HG03045 (cell line): Measurements from ENCODE around the gene KLK13.

ENCODE experiments used
- ATAC-seq: cut with Tn5 transposase; IDR thresholded peaks from one replicate; pipeline ENCODE4 v1.9.1; 2021; ENCODE audit warnings: mild to moderate bottlenecking, moderate library complexity; ENCODE audit not compliant: unreplicated experiment

Gene KLK13

GRCh38 chr19:51065221-51065960, 499 bp upstream of the KLK13 start:
- no peak for ATAC-seq

- ATAC-seq = no peak
Measured at GRCh38 chr19:51063664-51064063, 1.2 kb downstream of the KLK13 start.

- ATAC-seq = no peak
Measured at GRCh38 chr19:51060973-51061372, 3.9 kb downstream of the KLK13 start.

- no peak for ATAC-seq
Measured at GRCh38 chr19:51060336-51060735, 4.6 kb downstream of the KLK13 start.

GRCh38 chr19:51059715-51060114, 5.2 kb downstream of the KLK13 start:
- ATAC-seq = no peak

GRCh38 chr19:51055866-51056265, 9.0 kb downstream of the KLK13 start:
- no peak for ATAC-seq

DNA sequence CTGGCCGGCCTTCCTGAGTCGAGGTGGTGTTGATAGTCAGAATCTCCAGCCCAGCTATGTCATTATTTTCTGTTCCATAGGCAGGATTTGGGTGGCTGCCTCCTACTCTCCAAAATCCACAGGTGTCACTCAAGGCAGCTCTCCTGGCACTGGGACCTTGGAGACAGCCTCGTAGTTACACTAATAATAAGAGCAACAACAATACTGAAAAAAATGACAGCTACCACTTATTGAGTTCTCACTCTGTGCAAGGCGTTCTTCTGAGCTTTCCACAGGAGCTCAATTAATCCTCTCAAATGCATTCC, 17.9 kb downstream of the KLK13 start:
- ATAC-seq = no peak

DNA sequence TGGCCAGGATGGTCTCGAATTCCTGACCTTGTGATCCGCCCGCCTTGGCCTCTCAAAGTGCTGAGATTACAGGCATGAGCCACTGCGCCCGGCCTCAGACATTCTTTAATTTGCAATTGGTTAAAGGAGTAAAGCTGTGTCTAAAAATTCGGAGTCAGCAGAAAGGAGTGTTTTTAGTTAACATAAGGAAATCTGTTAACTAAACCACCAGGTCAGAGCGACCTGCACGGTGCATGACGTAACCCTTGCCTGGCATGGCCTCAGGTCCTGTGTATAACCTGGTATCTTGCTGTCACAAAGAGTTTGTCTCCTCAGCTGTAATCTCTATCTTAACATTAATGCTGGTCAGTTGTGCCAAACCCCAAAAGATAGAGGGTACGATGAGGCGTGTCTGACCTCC, 20.6 kb downstream of the KLK13 start:
- ATAC-seq = no peak

GRCh38 chr19:51043497-51043896, 21.4 kb downstream of the KLK13 start:
- no peak for ATAC-seq

DNA sequence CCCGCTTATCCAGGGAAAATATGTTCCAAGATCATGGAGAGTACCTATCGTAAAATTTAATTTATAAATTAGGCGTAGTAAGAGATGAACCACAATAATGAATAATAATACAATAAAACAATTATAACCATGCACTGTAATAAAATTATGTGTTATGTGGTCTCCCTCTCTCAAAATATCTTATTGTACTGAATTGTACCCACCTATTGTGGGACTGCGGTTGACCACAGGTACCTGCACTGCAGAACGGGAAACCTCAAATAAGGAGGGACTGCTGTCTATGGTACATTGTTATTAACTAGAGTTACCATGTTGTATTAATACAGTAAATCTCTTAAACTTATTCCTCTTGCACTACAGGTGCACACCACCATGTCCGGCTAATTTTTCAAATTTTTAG, 24.7 kb downstream of the KLK13 start:
- no peak for ATAC-seq

GRCh38 chr19:51036519-51036918, 28.4 kb downstream of the KLK13 start:
- ATAC-seq = no peak

- no peak for ATAC-seq
Measured at GRCh38 chr19:51034704-51035103, 30.2 kb downstream of the KLK13 start, which contains the start of gene KLK12. Gene KLK12 (minus strand): TSS chr19:51035002. CDS start chr19:51034621, 381 bp downstream.

GRCh38 chr19:51031880-51032225, 33.0 kb downstream of the KLK13 start:
- no peak for ATAC-seq

GRCh38 chr19:51031220-51031879, 33.5 kb downstream of the KLK13 start:
- ATAC-seq = no peak

DNA sequence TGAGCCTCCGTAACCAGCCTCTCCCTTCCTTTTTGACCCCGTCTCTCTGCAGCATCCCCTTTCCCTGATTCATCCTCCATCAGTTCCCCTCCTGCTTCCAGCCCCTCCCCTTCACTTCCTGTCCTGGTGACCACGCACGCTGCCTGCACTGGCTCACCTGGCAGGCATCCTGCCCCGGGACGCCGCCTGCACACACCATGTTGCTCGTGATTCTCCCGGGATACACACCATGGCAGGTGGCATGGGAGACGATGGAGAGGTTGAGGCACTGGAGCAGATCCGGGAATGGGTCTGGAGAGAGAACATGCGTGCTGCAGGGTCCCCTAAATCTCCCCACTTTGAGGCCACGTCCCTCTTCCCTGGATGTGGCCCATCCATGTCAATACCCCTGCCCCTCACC, 34.3 kb downstream of the KLK13 start:
- ATAC-seq = no peak

DNA sequence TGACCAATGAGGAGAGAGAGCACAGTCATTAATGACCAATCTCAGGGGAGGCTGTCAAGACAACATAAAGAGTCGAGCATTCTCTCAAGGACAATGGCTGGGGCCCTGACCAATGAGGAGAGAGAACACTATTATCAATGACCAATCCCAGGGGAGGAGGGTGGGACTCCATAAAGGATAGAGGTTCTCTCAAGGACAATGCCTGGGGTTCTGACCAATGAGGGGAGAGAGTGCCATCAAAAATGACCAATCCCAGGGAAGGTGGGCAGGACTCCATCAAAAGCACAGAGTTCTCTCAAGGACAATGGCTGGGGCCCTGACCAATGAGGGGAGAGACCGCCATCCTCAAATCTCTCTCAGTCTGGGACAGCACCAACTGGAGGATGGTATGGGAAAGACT, 35.2 kb downstream of the KLK13 start:
- no peak for ATAC-seq

DNA sequence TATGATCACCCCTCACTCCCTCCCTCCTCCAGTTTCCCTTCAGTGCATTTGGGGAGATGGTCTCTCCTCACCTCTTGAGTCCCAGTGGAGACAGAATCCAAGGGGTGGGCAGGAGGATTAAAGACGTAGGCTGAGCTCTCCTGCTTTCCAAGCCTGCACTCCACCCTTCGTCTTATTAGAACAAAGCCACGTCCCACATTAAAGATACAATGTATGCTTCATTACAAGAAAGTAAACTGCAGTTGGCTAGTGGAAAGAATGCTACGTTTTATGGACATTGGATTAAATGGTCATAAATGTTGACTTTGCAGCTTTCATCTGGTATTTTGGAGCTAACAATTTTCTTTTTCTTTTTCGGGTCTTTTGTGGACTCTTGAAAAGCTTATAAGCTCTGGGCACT, 37.0 kb downstream of the KLK13 start:
- ATAC-seq = no peak

DNA sequence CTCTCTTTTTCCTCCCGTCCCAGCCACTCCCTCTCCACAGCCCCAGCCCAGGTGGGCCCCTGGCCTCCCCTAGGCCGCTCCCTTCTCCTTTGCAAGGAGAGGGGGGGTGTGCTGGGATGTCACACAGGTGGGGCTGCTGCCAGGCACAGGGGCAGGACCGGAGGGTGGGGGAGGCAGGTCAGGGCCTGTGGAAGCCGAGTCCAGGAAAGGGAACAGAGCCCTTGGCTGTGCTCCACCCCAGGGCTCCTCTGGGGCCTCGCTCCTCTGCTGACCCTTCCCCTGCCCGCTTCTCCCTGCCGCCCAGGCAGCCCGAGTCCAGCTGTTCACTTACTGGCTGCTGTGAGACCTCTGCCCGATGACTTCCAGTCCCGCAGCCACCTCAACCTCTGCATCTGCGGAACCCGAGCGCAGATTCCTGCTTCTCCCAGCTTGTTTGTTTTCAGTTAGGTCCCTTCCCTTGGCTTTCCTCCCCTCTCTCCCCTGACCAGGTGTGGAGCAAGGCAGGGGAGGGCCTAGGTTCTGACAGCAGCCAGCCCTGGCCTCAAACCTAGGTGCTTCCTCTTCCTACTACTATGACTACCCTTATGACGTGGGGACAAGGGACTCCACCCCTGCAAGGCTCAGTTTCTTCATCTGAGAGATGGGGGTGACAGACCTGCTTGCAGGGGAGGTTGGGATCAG, 37.6 kb downstream of the KLK13 start:
- no peak for ATAC-seq

GRCh38 chr19:51026554-51026831, 38.4 kb downstream of the KLK13 start, which contains the start of gene KLK11:
Gene KLK11 (minus strand): TSS chr19:51026616. CDS start chr19:51025631, 985 bp downstream.
- ATAC-seq = no peak

DNA sequence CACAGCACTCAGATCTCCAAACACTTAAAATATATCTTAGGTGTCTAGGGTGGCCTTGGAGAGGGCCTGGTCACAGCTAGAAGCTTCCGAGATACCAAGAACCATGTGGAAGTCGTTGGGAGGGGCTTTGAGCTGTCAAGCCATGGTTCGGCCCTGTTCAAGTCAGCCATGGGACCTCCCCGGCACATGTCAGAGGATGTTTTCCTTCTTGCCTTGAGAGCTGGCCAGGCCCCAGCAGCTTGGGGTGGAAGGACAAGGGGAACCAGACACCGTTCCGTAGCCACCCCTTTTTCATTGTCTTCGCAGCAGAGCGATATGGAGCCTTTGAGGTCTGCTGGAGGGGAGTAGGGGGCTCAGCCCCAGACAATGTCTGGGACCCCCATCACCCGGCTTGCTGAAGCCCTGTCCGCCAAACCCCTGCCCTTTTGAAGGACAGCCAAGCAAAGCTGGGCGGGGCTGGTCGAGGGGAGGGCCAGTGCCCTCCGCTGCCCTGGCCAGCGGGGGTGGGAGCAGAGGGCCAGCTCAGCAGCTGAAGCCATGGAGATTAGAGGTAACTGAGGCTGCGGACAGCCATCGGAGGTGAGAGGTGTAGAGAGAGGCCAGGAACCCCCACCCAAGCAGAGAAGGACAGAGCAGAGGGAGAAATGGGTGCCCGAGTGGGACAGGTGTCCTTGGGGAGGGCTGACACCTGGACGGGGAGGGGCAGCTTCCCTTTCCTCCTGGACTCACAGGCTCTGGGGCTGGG, 38.9 kb downstream of the KLK13 start:
- ATAC-seq = no peak

DNA sequence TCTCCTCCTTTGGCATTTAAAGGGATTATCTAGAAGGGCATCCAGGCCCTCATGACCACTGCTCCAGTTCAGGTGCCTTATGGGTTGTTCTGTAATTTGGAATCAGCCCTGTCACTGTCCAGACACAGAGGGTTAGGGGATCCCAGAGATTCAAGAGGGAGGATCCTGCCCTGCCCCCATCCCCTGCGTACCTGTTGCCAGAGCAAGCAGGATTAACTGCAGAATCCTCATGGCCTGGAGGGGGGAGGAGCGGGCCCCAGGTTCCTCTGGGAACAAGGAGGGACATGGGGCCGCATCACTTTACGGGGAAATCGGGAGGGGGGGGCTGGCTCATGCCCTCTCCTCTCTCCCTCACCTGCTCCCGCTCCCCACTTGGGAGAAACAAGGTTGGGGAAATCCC, 39.5 kb downstream of the KLK13 start:
- ATAC-seq = no peak

- no peak for ATAC-seq
Measured at GRCh38 chr19:51024924-51025323, 40.0 kb downstream of the KLK13 start.
